Neural progenitor cell (in vitro differentiated cells): Measurements from ENCODE around the gene DNASE2.

ENCODE experiments used
- CTCF ChIP-seq: fragments of 200-600 bp; sonication (generic); IDR thresholded peaks from 2 replicates; pipeline ENCODE4 v1.5.1; 2017; ENCODE audit warnings: antibody characterized with exemption, mild to moderate bottlenecking
- EZH2phosphoT487 ChIP-seq: fragments of 200-600 bp; sonication (generic); IDR thresholded peaks from 2 replicates; pipeline ENCODE4 v1.6.1; 2017; ENCODE audit warnings: antibody characterized with exemption

DNA sequence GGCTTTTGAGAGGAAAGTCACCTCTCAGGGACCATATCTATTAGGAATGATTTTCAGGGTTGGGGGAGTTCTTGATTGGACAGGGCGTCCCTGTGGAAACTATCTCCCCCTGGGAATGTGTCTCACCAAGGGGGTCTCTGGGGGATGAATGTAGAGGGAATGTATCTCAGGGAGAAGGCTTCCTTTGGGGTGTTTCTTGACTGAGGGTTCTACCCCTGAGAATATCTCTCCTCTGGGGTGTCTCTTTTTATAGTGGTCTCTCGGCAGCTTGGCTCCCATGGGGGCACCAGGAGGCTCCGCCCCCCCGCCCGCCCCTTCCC is 47.9 kb downstream of the DNASE2 start:
- TF ChIP-seq CTCF, result no peak
- TF ChIP-seq EZH2phosphoT487, result no peak
